Measurements from ENCODE around the gene HS3ST4. TPM values are rescaled to one million over a fixed set of nuclear protein-coding genes. Genes with fewer than 3 reads are reported as not detected.

The HS3ST4 gene
- total RNA-seq, 3 donors from 2014 or later, result 0.66 to 3.4 TPM; not detected in 1

DNA sequence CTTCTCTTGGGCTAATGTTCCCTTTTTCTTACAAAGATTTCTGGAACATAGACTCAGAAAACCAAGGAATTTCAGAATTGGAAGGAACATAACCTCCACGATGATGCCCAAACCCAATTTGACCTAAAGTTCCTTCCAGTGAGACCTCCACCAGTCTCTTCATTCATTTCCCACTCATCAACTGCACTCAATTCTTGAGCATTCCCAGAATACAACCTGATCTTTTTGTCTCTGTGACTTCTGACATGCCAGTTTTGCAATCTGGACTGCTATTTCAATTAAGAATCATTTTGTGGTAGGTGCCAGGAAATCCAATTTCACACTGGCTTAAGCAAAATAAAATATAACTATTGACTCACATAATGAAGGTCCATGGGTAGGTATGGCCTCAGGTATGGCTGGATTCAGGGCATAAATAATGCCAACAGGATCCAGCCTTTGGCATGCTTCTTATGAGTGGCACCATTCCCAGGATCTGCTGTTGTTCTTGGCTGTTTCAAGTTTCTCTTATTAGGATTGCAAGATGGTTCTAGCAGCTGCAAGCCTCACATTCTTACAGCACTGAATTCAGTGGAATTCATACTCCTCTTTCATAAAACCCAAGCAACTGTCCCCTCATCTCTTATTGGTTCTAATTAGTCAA, 184.3 kb downstream of the HS3ST4 start:
- intact Hi-C loops (cut with DNase I; ENCODE audit: low total_unique reads), result no loop called here
- Histone ChIP-seq H3K27me3 (no peaks in the 10 kb centered on the region), H3K36me3 (no peaks in the 10 kb centered on the region), H3K9me3 (no peaks in the 10 kb centered on the region), H3K27ac (peak overlapping the region in 1 of 2 donors; percentile 38), H3K4me3 (no peak overlapping the region), H3K4me1 (no peaks in the 10 kb centered on the region)
- no peak for TF ChIP-seq POLR2A (IDR thresholded peaks at IDR 0.05)
- TF ChIP-seq, protein P1, sequence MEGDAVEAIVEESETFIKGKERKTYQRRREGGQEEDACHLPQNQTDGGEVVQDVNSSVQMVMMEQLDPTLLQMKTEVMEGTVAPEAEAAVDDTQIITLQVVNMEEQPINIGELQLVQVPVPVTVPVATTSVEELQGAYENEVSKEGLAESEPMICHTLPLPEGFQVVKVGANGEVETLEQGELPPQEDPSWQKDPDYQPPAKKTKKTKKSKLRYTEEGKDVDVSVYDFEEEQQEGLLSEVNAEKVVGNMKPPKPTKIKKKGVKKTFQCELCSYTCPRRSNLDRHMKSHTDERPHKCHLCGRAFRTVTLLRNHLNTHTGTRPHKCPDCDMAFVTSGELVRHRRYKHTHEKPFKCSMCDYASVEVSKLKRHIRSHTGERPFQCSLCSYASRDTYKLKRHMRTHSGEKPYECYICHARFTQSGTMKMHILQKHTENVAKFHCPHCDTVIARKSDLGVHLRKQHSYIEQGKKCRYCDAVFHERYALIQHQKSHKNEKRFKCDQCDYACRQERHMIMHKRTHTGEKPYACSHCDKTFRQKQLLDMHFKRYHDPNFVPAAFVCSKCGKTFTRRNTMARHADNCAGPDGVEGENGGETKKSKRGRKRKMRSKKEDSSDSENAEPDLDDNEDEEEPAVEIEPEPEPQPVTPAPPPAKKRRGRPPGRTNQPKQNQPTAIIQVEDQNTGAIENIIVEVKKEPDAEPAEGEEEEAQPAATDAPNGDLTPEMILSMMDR (IDR thresholded peaks at IDR 0.05), result no peak
- no peak for TF ChIP-seq POLR2AphosphoS5 (IDR thresholded peaks at IDR 0.05)
- peak in 1 of 2 donors; percentile 59 for DNase-seq (ENCODE audit: low spot score in 2 of 2)

- no peak for TF ChIP-seq POLR2A (IDR thresholded peaks at IDR 0.05)
- TF ChIP-seq, protein P1 (IDR thresholded peaks at IDR 0.05), result no peak
- TF ChIP-seq POLR2AphosphoS5 (IDR thresholded peaks at IDR 0.05), result no peak
- H3K36me3 ChIP-seq, result no peaks in the 10 kb centered on the region
- no peaks in the 10 kb centered on the region for H3K4me1 ChIP-seq
- H3K27me3 ChIP-seq, result no peaks in the 10 kb centered on the region
- H3K27ac ChIP-seq, result no peak overlapping the region
- no peak overlapping the region for H3K4me3 ChIP-seq
- no peaks in the 10 kb centered on the region for H3K9me3 ChIP-seq
- DNase-seq (ENCODE audit: low spot score in 2 of 2), result no peak
- intact Hi-C loops (cut with DNase I; ENCODE audit: low total_unique reads), result no loop called here
Measured at GRCh38 chr16:25877103-25877502, 185.3 kb downstream of the HS3ST4 start.

DNA sequence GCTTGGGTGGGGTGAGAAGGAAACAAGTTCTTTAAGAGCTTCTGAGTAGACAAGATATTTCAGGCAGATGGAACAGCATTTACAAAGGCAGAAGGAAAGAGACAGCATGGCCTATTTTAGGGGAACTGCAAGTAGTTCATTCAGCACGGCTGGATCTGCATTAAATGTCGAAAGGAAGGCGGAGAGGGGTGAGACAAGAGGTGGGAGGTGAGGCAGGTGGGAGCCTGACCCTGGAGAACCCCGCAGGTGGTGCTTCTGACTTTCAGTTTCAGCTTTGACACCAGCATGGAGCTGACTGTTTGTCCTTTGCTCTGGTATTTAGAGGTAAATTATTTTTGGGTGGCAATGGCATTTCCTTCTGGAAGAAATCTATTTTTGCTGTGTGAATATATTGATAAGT, 194.8 kb downstream of the HS3ST4 start:
- Histone ChIP-seq H3K4me1 (no peaks in the 10 kb centered on the region), H3K9me3 (no peaks in the 10 kb centered on the region), H3K27ac (no peak overlapping the region), H3K27me3 (no peaks in the 10 kb centered on the region), H3K4me3 (no peak overlapping the region), H3K36me3 (no peaks in the 10 kb centered on the region)
- intact Hi-C loops (cut with DNase I; ENCODE audit: low total_unique reads), result no loop called here
- TF ChIP-seq POLR2A (IDR thresholded peaks at IDR 0.05), result no peak
- no peak for TF ChIP-seq POLR2AphosphoS5 (IDR thresholded peaks at IDR 0.05)
- TF ChIP-seq, protein P1 (IDR thresholded peaks at IDR 0.05), result no peak
- no peak for DNase-seq (ENCODE audit: low spot score in 2 of 2)

GRCh38 chr16:25888868-25889267, 197.1 kb downstream of the HS3ST4 start:
- no peaks in the 10 kb centered on the region for H3K4me1 ChIP-seq
- no peak for DNase-seq (ENCODE audit: low spot score in 2 of 2)
- no peaks in the 10 kb centered on the region for H3K9me3 ChIP-seq
- no peaks in the 10 kb centered on the region for H3K27me3 ChIP-seq
- H3K4me3 ChIP-seq, result no peak overlapping the region
- TF ChIP-seq POLR2A (IDR thresholded peaks at IDR 0.05), result no peak
- TF ChIP-seq POLR2AphosphoS5 (IDR thresholded peaks at IDR 0.05), result no peak
- TF ChIP-seq, protein P1 (IDR thresholded peaks at IDR 0.05), result no peak
- no peaks in the 10 kb centered on the region for H3K36me3 ChIP-seq
- intact Hi-C loops (cut with DNase I; ENCODE audit: low total_unique reads), result no loop called here
- no peak overlapping the region for H3K27ac ChIP-seq

GRCh38 chr16:25893332-25893731, 201.6 kb downstream of the HS3ST4 start:
- DNase-seq (ENCODE audit: low spot score in 2 of 2), result no peak
- Histone ChIP-seq H3K4me3 (no peak overlapping the region), H3K27ac (no peak overlapping the region), H3K36me3 (no peaks in the 10 kb centered on the region), H3K27me3 (no peaks in the 10 kb centered on the region), H3K4me1 (no peaks in the 10 kb centered on the region), H3K9me3 (no peaks in the 10 kb centered on the region)
- TF ChIP-seq, protein P1 (IDR thresholded peaks at IDR 0.05), result no peak
- no peak for TF ChIP-seq POLR2A (IDR thresholded peaks at IDR 0.05)
- TF ChIP-seq POLR2AphosphoS5 (IDR thresholded peaks at IDR 0.05), result no peak
- intact Hi-C loops (cut with DNase I; ENCODE audit: low total_unique reads), result loop anchor here (10.0 kb wide), 1 partner anchor 131 kb away; no protein-coding TSS in a partner anchor
